Bronchial epithelial cell (primary cell): ENCODE data around the gene CD163L1. TPM values are rescaled to one million over a fixed set of nuclear protein-coding genes. Genes with fewer than 3 reads are reported as not detected.
"Not testable (repeated sequence)": the region's sequence is repeated elsewhere in the genome, so short reads cannot be mapped to it uniquely, and the experiment has no call there.

Source experiments
- DNase-seq: peaks from one replicate; pipeline ENCODE4 v3.0.0-alpha.2; 2010; ENCODE audit warnings: low read depth
- FAIRE-seq: peaks from 2 replicates; lab custom pipeline; 2011; peaks lifted over from hg19 to GRCh38; lab: Jason Lieb, UNC
- H3K27me3 ChIP-seq: 2 replicates; pipeline ENCODE4 v1.5.1; 2011; ENCODE audit warnings: low read length; ENCODE audit not compliant: control insufficient read depth, insufficient read depth
- H3K36me3 ChIP-seq: 2 replicates; pipeline ENCODE4 v1.5.1; 2011; ENCODE audit warnings: low read length; ENCODE audit not compliant: control insufficient read depth, insufficient read depth
- H3K4me3 ChIP-seq: 2 replicates; pipeline ENCODE4 v1.5.1; 2011; ENCODE audit warnings: mild to moderate bottlenecking, low read depth, low read length, control low read depth
- total RNA-seq: library from RNA; depleted of rRNA; stranded (reverse); fragments of >200 nt; gene quantifications from 2 replicates; pipeline ENCODE4 v1.2.1, GENCODE V29; 2014
- TF ChIP-seq, protein P1 (sequence below): IDR thresholded peaks from 2 replicates; pipeline ENCODE4 v1.5.1; 2011; ENCODE audit warnings: mild to moderate bottlenecking, moderate library complexity, low read length, control low read depth, inconsistent platforms; ENCODE audit not compliant: insufficient read depth, severe bottlenecking

The CD163L1 gene
- total RNA-seq, 1 donor from 2014 or later, result not detected

DNA sequence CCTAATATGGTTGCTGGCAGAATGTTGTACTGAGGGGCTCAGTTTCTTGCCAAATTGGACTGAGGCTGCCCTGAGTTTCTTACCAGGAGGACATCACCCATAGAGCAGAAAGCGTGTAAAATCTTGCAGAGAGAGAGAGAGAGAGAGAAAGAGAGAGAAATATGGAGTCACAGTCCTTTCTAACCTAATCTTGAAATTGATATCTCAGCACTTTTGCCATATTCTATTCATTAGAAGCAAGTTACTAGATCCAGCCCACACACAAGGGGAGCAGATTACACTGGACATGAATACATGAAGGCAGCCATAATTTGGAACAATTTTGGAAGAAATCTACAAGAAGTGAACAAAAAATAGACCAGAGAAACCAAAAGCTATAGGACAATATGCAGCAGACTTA, 4.1 kb upstream of the CD163L1 start:
- Histone ChIP-seq H3K36me3 (no peaks in the 10 kb centered on the region), H3K27me3 (no peaks in the 10 kb centered on the region), H3K4me3 (no peak overlapping the region)
- FAIRE-seq (no peak), DNase-seq (no peak)
- TF ChIP-seq, protein P1, sequence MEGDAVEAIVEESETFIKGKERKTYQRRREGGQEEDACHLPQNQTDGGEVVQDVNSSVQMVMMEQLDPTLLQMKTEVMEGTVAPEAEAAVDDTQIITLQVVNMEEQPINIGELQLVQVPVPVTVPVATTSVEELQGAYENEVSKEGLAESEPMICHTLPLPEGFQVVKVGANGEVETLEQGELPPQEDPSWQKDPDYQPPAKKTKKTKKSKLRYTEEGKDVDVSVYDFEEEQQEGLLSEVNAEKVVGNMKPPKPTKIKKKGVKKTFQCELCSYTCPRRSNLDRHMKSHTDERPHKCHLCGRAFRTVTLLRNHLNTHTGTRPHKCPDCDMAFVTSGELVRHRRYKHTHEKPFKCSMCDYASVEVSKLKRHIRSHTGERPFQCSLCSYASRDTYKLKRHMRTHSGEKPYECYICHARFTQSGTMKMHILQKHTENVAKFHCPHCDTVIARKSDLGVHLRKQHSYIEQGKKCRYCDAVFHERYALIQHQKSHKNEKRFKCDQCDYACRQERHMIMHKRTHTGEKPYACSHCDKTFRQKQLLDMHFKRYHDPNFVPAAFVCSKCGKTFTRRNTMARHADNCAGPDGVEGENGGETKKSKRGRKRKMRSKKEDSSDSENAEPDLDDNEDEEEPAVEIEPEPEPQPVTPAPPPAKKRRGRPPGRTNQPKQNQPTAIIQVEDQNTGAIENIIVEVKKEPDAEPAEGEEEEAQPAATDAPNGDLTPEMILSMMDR, result no peak

DNA sequence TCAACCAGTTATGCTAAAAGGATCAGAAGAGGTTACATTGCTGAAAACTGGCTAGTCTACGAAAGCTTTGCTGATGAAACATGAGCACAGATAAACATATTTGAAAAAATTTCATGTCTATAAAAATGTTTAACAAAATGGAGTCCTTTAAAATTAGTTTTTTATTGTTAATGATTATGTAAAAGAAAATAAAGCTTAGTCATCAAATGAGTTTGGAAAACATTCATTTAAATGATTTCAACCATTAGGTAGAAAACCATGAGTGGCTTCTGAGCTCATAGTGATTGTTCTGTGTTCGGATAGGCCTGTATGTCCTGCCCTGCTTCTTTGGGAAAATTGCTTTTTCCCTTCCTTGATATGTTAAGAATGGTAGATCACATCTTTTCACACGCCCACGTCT, 584 bp upstream of the CD163L1 start:
- FAIRE-seq (no peak), DNase-seq (no peak)
- Histone ChIP-seq H3K27me3 (no peaks in the 10 kb centered on the region), H3K36me3 (no peaks in the 10 kb centered on the region), H3K4me3 (no peak overlapping the region)
- TF ChIP-seq, protein P1, result no peak

DNA sequence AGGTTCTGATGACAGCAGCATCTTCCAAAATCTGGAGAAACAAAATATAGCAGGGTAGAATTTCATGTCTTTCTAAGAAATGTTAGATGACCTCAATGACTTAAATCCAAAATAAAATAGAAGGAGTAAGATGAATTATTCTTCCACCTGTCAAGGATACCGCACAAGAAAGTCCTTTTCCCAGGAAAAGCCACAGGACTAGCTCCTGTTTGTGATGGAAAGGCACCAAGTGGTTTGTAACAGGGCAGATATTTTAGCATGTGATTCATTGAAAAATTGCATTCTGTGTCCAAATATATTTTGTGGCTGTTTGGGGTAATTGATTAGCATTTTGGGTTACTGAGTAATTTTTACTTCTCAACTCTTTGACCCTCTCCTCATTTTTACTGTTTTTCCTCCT, 2.7 kb downstream of the CD163L1 start:
- H3K36me3 ChIP-seq, result no peaks in the 10 kb centered on the region
- no peak overlapping the region for H3K4me3 ChIP-seq
- FAIRE-seq (no peak), DNase-seq (no peak)
- TF ChIP-seq, protein P1, result no peak
- H3K27me3 ChIP-seq, result no peaks in the 10 kb centered on the region

DNA sequence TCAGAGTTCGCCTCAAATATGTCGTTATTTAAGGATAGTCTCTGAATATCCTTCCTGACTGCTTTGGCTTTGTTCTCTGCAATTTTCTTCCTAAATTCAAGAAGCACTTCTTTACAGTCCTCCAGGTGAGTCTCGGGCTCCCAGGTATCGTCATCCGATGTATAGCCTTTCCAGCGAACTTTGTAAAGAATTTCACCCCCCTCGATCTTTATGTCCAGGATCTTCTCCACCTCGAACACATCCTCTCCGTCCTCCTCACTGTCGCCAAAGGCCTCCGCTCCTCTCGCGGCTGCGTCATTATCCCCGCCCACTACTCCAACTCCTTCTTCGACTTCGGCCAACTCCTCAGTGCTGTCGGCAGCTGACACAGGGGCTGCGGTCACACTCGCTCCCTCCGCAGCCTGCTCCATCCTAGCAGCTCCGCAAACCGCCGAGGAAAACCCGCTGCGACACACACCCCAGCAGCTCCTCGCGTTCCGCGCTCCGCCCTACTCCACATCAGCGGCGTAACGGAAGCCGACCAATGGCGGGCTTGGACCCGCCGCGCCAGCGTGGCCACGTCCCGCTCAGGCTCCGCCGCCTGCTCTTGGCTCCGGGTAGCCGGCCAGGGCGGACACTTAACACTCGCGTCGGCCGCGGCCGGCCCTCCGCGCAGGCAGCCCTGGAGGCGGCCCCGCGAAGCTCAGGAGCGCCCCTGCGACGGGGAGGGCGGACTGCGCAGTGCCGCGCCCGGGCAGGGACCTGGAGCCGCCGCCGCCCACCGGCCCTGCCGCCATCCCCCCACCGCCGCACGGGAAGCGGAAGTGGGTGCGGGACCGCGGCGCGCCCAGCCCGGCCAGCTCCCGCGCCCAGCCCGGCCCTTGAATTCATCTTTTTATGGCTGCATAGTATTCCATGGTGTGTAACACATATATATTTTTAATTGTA, 4.1 kb downstream of the CD163L1 start:
- Histone ChIP-seq H3K4me3 (peak overlapping the region; percentile 34), H3K36me3 (no peaks in the 10 kb centered on the region), H3K27me3 (no peaks in the 10 kb centered on the region)
- FAIRE-seq (peak; percentile 75), DNase-seq (peak; percentile 36)
- TF ChIP-seq, protein P1, result no peak

DNA sequence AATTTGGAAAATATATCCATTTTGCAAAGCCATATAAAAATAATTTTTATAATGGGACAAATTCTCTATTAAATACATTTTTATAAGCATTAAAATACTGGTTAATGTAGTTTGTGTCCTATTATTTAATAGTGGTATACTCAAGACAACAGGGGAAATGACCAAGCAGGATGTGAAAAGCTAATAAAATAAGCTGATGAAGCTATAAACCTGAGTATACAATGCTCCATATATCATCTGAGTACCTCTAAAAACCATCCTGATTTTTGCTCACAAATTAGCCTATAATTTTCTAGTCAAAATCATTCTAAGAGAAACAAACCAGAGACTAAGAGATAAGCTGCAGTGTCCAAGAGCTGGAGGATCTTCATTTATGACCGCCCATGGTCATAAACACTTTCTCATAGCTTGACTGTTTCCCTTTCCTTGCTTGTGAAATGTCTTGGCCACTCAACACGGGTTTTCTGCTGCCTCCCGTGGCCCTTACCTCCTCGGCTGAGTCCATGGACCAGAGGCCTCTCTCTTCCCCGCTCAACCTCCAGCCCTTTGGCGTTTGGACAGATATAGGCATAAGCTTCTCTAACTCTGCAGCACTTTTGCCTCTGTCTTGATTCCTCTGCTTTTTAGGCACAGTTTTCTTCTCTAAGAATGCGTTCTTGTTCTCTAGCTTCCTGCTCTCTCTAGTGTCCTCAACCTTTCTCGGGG, 5.5 kb downstream of the CD163L1 start:
- H3K27me3 ChIP-seq, H3K4me3 ChIP-seq, DNase-seq, H3K36me3 ChIP-seq: not testable (repeated sequence)
- FAIRE-seq, result peak; percentile 23

DNA sequence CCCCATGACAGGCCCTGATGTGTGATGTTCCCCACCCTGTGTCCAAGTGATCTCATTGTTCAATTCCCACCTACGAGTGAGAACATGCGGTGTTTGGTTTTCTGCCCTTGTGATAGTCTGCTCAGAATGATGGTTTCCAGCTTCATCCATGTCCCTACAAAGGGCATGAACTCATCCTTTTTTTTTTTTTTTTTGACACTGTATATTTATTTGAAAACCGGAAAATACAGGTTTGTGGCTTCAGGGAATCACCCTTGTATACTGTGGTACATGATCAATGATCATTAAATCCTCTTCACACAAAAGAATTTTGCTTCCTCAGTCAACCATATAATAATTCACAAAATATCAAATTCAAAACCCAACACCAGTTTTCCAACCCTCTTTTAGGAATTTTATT, 6.5 kb downstream of the CD163L1 start:
- not testable (repeated sequence) for H3K4me3 ChIP-seq, FAIRE-seq, H3K36me3 ChIP-seq, H3K27me3 ChIP-seq, DNase-seq
